22Rv1 (cell line): Measurements from ENCODE around the gene RAB31.

Source experiments
- H3K27ac ChIP-seq: fragments of 450-650 bp; 2 replicates; pipeline ENCODE4 v1.5.1; 2017
- ZFX ChIP-seq: fragments of 450-650 bp; IDR thresholded peaks from 2 replicates; pipeline ENCODE4 v1.6.1; 2017; ENCODE audit warnings: antibody characterized with exemption, borderline replicate concordance
- TF ChIP-seq, protein P1 (sequence below): fragments of 450-650 bp; IDR thresholded peaks from 2 replicates; pipeline ENCODE4 v1.5.1; 2017; ENCODE audit warnings: mild to moderate bottlenecking

The RAB31 gene

DNA sequence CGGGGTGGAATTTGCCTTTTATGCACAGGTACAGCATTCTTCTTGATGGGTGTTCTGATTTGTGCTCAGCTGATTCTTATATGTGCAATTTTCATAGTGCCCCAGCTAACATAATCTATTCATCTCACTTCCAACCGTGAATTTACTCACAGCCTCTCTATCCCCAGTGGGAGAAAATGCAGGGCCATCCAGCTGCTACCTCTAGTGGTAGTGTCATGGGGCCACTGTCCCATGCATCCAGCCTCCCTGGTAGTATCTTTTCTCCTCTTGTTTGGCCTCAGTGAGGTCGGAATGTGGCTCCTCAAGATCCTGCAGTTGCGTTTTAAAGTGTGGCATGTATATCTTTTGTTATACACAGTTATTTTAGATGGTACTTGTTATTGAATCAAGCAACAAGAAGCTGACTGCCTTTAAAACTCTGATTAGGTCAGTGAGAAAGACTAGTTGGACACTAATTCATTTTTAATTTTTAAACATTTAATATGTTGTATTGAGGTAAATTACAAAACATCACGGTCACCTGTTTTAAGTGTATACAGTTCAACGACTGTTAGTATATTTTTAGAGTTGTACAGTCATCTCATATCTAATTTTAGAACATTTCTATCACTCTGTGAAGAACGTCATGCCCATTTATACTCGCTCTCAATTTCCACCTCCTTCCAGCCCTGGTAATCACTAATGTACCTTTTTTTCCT lies 109.8 kb downstream of the RAB31 start:
- H3K27ac ChIP-seq = no peak overlapping the region
- TF ChIP-seq, protein P1, sequence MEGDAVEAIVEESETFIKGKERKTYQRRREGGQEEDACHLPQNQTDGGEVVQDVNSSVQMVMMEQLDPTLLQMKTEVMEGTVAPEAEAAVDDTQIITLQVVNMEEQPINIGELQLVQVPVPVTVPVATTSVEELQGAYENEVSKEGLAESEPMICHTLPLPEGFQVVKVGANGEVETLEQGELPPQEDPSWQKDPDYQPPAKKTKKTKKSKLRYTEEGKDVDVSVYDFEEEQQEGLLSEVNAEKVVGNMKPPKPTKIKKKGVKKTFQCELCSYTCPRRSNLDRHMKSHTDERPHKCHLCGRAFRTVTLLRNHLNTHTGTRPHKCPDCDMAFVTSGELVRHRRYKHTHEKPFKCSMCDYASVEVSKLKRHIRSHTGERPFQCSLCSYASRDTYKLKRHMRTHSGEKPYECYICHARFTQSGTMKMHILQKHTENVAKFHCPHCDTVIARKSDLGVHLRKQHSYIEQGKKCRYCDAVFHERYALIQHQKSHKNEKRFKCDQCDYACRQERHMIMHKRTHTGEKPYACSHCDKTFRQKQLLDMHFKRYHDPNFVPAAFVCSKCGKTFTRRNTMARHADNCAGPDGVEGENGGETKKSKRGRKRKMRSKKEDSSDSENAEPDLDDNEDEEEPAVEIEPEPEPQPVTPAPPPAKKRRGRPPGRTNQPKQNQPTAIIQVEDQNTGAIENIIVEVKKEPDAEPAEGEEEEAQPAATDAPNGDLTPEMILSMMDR = no peak
- TF ChIP-seq ZFX = no peak

DNA sequence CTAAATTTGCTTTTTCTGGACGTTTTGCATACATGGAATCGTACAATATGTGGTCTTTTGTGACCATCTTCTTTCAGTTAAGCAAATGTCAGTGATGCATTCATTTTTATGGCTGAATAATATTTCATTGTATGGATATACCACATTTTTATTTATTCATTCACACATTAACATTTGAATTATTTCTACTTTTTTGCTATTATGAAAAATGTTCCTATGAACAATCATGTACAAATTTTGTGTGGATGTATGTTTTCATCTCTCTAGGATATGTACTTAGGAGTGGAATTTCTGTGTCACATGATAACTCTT lies 110.3 kb downstream of the RAB31 start:
- H3K27ac ChIP-seq = no peak overlapping the region
- TF ChIP-seq ZFX = no peak
- TF ChIP-seq, protein P1 = no peak

DNA sequence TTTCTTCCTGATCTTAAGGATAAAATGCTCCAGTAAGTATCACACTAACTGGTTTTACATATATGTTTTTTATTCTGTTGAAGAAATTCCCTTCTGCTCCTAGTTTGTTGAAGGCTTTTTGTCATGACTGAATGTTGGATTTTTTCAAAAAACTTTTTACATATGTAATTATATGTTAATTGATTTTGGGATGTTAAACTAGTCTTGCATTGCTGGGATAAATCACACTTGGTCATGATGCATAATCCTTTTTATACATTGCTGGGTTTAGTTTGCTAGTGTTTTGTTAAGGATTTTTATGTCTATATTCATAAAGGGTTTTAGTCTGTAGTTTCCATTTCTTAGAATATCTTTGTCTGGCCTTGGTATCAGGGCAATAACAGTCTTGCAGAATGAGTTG lies 112.0 kb downstream of the RAB31 start:
- no peak overlapping the region for H3K27ac ChIP-seq
- TF ChIP-seq, protein P1 = no peak
- TF ChIP-seq ZFX = no peak

DNA sequence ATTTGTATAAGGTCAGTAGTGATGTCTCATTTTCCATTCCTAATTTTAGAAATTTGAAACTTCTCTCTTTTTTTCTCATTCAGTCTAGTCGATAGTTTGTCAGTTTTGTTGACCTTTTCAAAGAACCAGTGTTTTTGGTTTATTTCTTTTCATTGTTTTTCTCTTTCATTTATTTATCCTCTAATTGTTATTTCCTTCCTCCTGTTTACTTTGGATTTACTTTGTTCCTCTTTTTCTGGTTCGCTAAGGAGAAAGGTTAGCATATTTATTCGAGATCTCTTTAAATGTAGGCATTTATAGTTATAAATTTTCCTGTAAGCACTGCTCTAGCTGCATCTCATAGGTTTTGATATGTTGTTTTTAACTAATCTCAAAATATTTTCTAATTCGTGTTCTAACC lies 112.6 kb downstream of the RAB31 start:
- H3K27ac ChIP-seq = no peak overlapping the region
- no peak for TF ChIP-seq ZFX
- TF ChIP-seq, protein P1 = no peak

DNA sequence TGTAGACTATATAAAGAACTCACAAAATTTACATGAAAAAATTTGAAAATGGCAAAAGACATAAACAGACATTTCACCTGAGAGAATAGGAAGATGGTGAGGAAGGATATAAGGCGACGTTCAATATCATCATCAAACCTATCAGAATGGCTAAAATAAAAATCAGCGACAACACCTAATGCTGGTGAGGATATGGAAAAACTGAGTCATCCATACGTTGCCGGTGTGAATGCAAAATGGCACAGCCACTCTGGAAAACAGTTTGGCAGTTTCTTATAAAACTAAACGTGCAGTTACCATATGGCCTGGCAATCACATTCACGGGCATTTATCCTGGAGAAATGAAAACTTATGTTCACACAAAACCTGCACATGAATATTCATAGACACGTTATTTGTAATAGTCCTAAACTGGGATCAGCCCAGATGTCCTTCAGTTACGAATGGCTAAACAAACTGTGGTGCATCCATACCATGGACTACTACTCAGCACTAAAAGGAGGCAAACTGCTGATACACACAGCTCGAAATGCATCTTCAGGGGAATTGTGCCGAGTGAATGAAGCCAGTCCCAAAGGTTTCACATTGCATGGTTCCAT lies 114.6 kb downstream of the RAB31 start:
- no peak for TF ChIP-seq ZFX
- TF ChIP-seq, protein P1 = no peak
- no peak overlapping the region for H3K27ac ChIP-seq

DNA sequence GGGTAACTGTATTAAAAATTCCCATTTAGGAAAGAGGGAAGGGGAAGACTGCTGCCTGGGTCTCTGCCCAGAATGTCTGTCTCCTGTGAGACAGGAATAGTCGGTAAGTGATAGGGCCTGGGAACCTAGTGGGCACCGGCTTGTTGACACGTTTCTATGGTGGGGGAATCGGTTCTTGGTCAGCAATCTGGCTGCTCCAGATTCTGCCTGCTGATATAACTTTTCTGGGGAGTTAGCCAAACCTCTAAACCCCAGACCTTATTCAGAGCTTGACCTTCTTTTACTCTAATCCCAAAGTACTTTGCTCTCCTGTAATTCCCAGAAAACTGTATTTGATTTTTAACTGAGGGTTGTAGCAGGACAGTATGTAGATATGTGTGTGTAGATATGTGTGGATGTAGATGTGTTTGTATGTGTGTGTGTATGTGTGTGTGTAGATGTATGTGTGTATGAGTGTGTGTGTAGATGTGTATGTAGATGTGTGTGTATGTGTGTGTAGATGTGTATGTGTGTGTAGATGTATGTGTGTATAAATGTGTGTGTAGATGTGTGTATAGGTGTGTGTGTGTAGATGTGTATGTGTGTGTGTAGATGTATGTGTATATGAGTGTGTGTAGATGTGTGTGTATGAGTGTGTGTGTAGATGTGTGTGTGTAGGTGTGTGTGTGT lies 115.8 kb downstream of the RAB31 start:
- TF ChIP-seq, protein P1 = no peak
- TF ChIP-seq ZFX = no peak
- H3K27ac ChIP-seq = no peak overlapping the region

DNA sequence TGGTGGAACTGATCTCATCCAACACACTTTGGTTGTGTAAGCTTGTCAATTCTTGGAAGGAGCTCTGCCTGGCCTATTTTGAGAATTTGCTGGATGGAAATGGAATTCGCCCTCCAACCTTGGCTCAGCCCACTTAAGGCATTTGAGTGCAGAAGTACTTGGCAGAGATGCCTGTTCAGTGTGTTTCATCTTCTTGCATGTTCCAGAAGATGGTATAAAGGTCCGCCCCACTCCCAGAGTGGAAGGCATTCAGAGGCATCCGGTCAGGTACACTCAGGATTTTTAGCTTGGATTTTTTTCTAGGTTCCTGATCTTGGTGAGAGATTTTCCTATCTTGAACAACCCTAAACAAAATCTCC lies 116.4 kb downstream of the RAB31 start:
- TF ChIP-seq, protein P1 = no peak
- TF ChIP-seq ZFX = no peak
- H3K27ac ChIP-seq = no peak overlapping the region
